ENCODE data around the gene SLC25A45. TPM values are rescaled to one million over a fixed set of nuclear protein-coding genes. Genes with fewer than 3 reads are reported as not detected.

The SLC25A45 gene
- total and polyA plus RNA-seq, 4 donors = 5.6 to 16.0 (median 9.9) TPM

DNA sequence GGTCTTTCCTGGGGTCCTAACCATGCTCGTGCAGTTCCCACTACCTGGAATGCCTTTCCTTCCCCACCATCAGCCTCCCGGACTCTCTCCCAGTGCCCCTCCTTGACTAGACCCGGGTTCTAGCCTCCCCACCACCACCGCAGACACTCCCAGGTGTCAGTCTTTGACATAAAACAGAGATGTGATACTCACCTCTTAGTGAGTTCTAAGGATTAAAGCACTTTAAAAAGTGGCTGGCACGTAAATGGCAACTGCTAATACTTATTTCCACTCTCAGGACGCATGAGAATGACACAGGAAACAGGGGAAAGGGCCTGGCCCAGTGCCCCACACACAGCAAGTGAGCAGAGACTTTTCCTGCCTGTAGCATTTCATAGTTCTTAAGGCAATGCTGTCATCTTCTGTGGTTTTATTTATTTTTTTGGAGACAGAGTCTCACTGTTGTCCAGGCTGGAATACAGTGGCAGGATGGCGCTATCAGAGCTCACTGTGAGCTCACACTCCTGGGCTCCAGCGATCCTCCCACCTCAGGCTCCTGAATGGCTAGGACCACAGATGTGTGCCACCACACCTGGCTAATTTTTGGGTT lies 1.9 kb upstream of the SLC25A45 start:
- intact Hi-C loops (cut with DNase I) = loop anchor here (5.0 kb wide), 2 partner anchors 33 to 83 kb away; no protein-coding TSS in a partner anchor
- ATAC-seq (ENCODE audit: low FRiP score) (no peak), DNase-seq (no peak)
- H3K4me1 ChIP-seq (ENCODE audit: control insufficient read depth in 1 of 2, insufficient read depth in 2 of 2, low read length in 2 of 2) = no peaks in the 10 kb centered on the region
- peak overlapping the region in 1 of 2 donors; percentile 6 for H3K27ac ChIP-seq (ENCODE audit: low read depth in 1 of 2, low read length in 2 of 2)
- no peaks in the 10 kb centered on the region for H3K36me3 ChIP-seq (ENCODE audit: control insufficient read depth in 1 of 2, insufficient read depth in 2 of 2, low read length in 1 of 2)
- no peak overlapping the region for H3K4me3 ChIP-seq (ENCODE audit: low read length in 2 of 2)
- no peaks in the 10 kb centered on the region for H3K27me3 ChIP-seq (ENCODE audit: control insufficient read depth in 1 of 2, insufficient read depth in 2 of 2, low read length in 1 of 2)
- WGBS, 2 donors = 78 to 80% methylated on average over 8 of the region's 8 CpGs
- no peaks in the 10 kb centered on the region for H3K9me3 ChIP-seq (ENCODE audit: control insufficient read depth, low read length)

DNA sequence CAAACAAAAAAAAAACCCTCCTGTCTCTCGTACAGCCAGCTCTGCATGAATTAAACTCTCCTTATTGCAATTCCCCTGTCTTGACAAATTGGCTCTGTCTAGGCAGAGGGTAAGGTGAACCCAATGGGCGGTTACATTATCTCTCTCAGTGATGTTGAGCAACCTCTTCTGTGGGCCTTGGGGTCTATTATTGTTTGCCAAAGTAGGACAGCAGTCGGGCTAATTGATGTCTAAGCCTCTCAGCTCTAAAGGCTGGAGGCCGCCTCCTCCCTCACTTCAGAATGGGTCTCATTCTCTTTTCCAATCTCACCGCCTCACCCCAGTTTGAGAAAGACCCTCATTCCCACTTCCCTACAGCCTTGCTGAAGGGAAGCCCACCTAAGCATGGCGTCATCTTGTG lies 1.3 kb upstream of the SLC25A45 start:
- Histone ChIP-seq H3K36me3 (ENCODE audit: control insufficient read depth in 1 of 2, insufficient read depth in 2 of 2, low read length in 1 of 2) (no peaks in the 10 kb centered on the region), H3K27me3 (ENCODE audit: control insufficient read depth in 1 of 2, insufficient read depth in 2 of 2, low read length in 1 of 2) (no peaks in the 10 kb centered on the region), H3K4me3 (ENCODE audit: low read length in 2 of 2) (no peak overlapping the region), H3K27ac (ENCODE audit: low read depth in 1 of 2, low read length in 2 of 2) (peak overlapping the region in 1 of 2 donors; percentile 6), H3K9me3 (ENCODE audit: control insufficient read depth, low read length) (no peaks in the 10 kb centered on the region), H3K4me1 (ENCODE audit: control insufficient read depth in 1 of 2, insufficient read depth in 2 of 2, low read length in 2 of 2) (no peaks in the 10 kb centered on the region)
- 91 to 92% methylated on average over 6 of the region's 6 CpGs for WGBS, 2 donors
- DNase-seq = no peak
- intact Hi-C loops (cut with DNase I) = loop anchor here (5.0 kb wide), 2 partner anchors 34 to 84 kb away; no protein-coding TSS in a partner anchor
- no peak for ATAC-seq (ENCODE audit: low FRiP score)

DNA sequence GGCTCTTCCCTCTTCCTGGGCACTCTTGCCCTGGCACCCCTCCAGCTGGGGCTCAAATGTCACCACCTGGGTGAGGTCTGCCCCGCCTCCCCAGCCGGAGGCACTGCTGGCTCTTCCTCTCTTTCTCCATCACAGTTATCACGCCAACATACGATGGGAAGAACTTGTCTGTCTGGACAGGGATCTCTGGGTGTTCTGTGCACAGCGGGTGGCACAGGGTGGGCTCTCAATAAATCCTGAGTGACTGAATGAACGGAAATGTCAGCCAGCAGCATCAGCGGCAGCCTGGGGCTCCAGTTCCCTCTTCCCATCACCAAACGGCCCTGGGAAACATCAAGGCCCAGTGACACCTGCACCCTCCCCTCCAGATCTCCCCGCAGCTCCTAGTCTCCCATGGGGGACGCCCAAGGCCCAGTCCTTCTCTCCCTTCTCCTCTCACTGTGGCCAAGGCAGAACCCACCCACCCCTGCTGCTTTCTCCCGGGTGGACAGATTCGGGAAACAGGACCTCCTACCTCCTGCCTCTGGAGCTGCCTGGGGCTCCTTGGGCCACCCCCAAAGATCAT lies 440 bp upstream of the SLC25A45 start:
- DNase-seq (no peak), ATAC-seq (ENCODE audit: low FRiP score) (no peak)
- Histone ChIP-seq H3K4me1 (ENCODE audit: control insufficient read depth in 1 of 2, insufficient read depth in 2 of 2, low read length in 2 of 2) (no peaks in the 10 kb centered on the region), H3K9me3 (ENCODE audit: control insufficient read depth, low read length) (no peaks in the 10 kb centered on the region), H3K27ac (ENCODE audit: low read depth in 1 of 2, low read length in 2 of 2) (peak overlapping the region; percentile 83 to 85), H3K4me3 (ENCODE audit: low read length in 2 of 2) (no peak overlapping the region), H3K36me3 (ENCODE audit: control insufficient read depth in 1 of 2, insufficient read depth in 2 of 2, low read length in 1 of 2) (no peaks in the 10 kb centered on the region), H3K27me3 (ENCODE audit: control insufficient read depth in 1 of 2, insufficient read depth in 2 of 2, low read length in 1 of 2) (no peaks in the 10 kb centered on the region)
- intact Hi-C loops (cut with DNase I) = loop anchor here (5.0 kb wide), 2 partner anchors 34 to 84 kb away; no protein-coding TSS in a partner anchor
- 24 to 34% methylated on average over 12 of the region's 12 CpGs for WGBS, 2 donors

- Histone ChIP-seq H3K36me3 (ENCODE audit: control insufficient read depth in 1 of 2, insufficient read depth in 2 of 2, low read length in 1 of 2) (no peaks in the 10 kb centered on the region), H3K4me1 (ENCODE audit: control insufficient read depth in 1 of 2, insufficient read depth in 2 of 2, low read length in 2 of 2) (no peaks in the 10 kb centered on the region), H3K9me3 (ENCODE audit: control insufficient read depth, low read length) (no peaks in the 10 kb centered on the region), H3K4me3 (ENCODE audit: low read length in 2 of 2) (no peak overlapping the region), H3K27ac (ENCODE audit: low read depth in 1 of 2, low read length in 2 of 2) (peak overlapping the region; percentile 23 to 87), H3K27me3 (ENCODE audit: control insufficient read depth in 1 of 2, insufficient read depth in 2 of 2, low read length in 1 of 2) (no peaks in the 10 kb centered on the region)
- intact Hi-C loops (cut with DNase I) = loop anchor here (5.0 kb wide), 2 partner anchors 36 to 86 kb away; no protein-coding TSS in a partner anchor
- 3% methylated on average over 6 of the region's 6 CpGs for WGBS, 2 donors
- ATAC-seq (ENCODE audit: low FRiP score) = peak; percentile 15
- DNase-seq = no peak
Measured at GRCh38 chr11:65381716-65382032, 772 bp downstream of the SLC25A45 start.

DNA sequence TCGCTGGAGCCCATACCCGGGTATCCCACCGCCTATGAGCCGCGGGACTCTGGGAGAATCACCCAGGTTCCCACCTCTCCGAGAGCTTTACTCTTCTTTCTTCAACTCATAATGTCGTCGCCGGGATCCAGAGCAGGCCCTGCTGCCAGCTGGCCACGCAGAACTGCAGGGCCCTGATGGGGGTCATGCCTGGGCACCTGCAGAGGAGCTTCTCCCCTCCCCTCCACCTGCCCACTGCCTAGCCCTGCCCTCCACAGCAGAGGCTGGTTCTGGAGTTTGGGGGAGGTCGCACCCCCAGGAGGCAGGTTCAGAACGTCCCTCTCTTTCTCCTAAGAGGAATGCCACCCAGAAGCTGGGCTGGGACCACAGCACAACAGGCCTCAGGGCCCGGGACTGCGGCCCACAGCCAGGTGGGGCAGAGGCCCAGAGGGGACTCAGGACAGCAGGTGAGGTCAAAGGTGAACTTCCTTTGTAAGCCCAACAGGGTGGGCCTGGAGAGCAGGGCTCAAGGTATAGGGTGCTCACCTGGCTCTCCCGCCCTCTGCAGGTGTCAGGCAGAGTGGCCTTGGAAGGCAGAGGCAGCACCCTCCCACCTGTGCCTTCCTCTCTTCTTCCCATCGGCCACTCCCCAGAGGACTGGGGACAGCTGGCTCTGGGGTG lies 1.9 kb downstream of the SLC25A45 start:
- intact Hi-C loops (cut with DNase I) = loop anchor here (5.0 kb wide), 2 partner anchors 37 to 87 kb away; no protein-coding TSS in a partner anchor
- WGBS, 2 donors = 83 to 88% methylated on average over 16 of the region's 16 CpGs
- Histone ChIP-seq H3K9me3 (ENCODE audit: control insufficient read depth, low read length) (no peaks in the 10 kb centered on the region), H3K27me3 (ENCODE audit: control insufficient read depth in 1 of 2, insufficient read depth in 2 of 2, low read length in 1 of 2) (no peaks in the 10 kb centered on the region), H3K27ac (ENCODE audit: low read depth in 1 of 2, low read length in 2 of 2) (no peak overlapping the region), H3K4me3 (ENCODE audit: low read length in 2 of 2) (no peak overlapping the region), H3K4me1 (ENCODE audit: control insufficient read depth in 1 of 2, insufficient read depth in 2 of 2, low read length in 2 of 2) (no peaks in the 10 kb centered on the region), H3K36me3 (ENCODE audit: control insufficient read depth in 1 of 2, insufficient read depth in 2 of 2, low read length in 1 of 2) (no peaks in the 10 kb centered on the region)
- ATAC-seq (ENCODE audit: low FRiP score) = no peak
- peak in 1 of 2 donors; percentile 46 for DNase-seq

GRCh38 chr11:65379698-65380459 lies 2.6 kb downstream of the SLC25A45 start:
- Histone ChIP-seq H3K4me1 (ENCODE audit: control insufficient read depth in 1 of 2, insufficient read depth in 2 of 2, low read length in 2 of 2) (no peaks in the 10 kb centered on the region), H3K27ac (ENCODE audit: low read depth in 1 of 2, low read length in 2 of 2) (no peak overlapping the region), H3K36me3 (ENCODE audit: control insufficient read depth in 1 of 2, insufficient read depth in 2 of 2, low read length in 1 of 2) (no peaks in the 10 kb centered on the region), H3K9me3 (ENCODE audit: control insufficient read depth, low read length) (no peaks in the 10 kb centered on the region), H3K27me3 (ENCODE audit: control insufficient read depth in 1 of 2, insufficient read depth in 2 of 2, low read length in 1 of 2) (no peaks in the 10 kb centered on the region), H3K4me3 (ENCODE audit: low read length in 2 of 2) (no peak overlapping the region)
- DNase-seq (no peak), ATAC-seq (ENCODE audit: low FRiP score) (no peak)
- intact Hi-C loops (cut with DNase I) = loop anchor here (5.0 kb wide), 3 partner anchors 37 to 132 kb away; no protein-coding TSS in a partner anchor
- WGBS, 2 donors = 90% methylated on average over 13 of the region's 13 CpGs

DNA sequence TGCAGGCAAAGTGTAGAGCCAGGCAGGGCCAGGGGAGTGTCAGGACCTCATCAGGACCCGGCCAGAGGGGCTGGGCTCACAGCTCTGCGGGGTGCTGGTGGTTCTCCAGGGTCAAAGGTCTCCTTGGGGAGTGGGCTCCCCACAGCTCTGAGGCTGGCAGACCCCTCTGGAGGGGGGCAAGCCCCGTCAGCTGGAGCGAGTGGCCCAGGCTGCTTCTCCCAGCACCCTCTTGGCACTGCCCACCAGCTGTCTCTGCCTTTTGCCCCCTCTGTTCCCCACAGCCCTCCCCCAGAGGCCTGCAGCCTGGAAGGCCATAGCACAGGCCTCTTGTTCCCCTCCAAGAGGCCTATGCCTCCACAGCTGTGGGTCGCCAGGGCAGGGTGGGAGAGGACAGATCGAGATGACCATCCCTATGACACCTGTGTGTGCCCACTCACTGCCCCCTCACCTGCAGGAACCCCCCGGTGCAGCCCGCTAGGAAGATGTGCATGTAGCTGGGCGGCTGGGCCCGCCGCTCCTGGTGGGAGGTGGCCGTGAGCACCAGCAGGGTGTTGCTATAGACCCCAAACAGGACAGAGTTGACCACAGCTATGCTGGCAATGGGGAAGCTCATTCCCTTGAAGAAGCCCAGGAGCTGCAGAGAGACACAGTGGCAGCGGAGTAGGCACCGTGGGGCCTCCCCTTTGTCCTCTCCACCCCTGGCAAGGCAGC lies 3.4 kb downstream of the SLC25A45 start:
- H3K4me3 ChIP-seq (ENCODE audit: low read length in 2 of 2) = no peak overlapping the region
- H3K9me3 ChIP-seq (ENCODE audit: control insufficient read depth, low read length) = no peaks in the 10 kb centered on the region
- no peak overlapping the region for H3K27ac ChIP-seq (ENCODE audit: low read depth in 1 of 2, low read length in 2 of 2)
- DNase-seq = peak in 1 of 2 donors; percentile 44
- no peak for ATAC-seq (ENCODE audit: low FRiP score)
- no peaks in the 10 kb centered on the region for H3K27me3 ChIP-seq (ENCODE audit: control insufficient read depth in 1 of 2, insufficient read depth in 2 of 2, low read length in 1 of 2)
- no peaks in the 10 kb centered on the region for H3K4me1 ChIP-seq (ENCODE audit: control insufficient read depth in 1 of 2, insufficient read depth in 2 of 2, low read length in 2 of 2)
- H3K36me3 ChIP-seq (ENCODE audit: control insufficient read depth in 1 of 2, insufficient read depth in 2 of 2, low read length in 1 of 2) = no peaks in the 10 kb centered on the region
- 90 to 91% methylated on average over 13 to 14 of the region's 14 CpGs for WGBS, 2 donors
- intact Hi-C loops (cut with DNase I) = loop anchor here in 1 of 2 donors (5.0 kb wide), 1 partner anchor 133 kb away; no protein-coding TSS in a partner anchor
